ENCODE data around the gene ARID5B. TPM values are rescaled to one million over a fixed set of nuclear protein-coding genes. Genes with fewer than 3 reads are reported as not detected.

The ARID5B gene
- polyA plus RNA-seq, 1 of the 3 experiments (the other 2 are of a cell fraction) = 10.9 TPM

GRCh38 chr10:62021978-62022802 is 120.7 kb downstream of the ARID5B start:
- WGBS (ENCODE audit: low lambda C conversion rate) = 83% methylated on average over 5 of the region's 5 CpGs
- Histone ChIP-seq H3K4me2 (no peak overlapping the region), H3K79me2 (ENCODE audit: insufficient read depth) (peaks cover 15% of the 10 kb centered on the region; the same call in 1 of the 2 replicates), H3K4me1 (ENCODE audit: control insufficient read depth in 1 of 2, insufficient read depth in 2 of 2, low read depth in 1 of 2, low read length in 1 of 2) (peaks cover 9 to 46% of the 10 kb centered on the region in 2 experiments), H3K27ac (ENCODE audit: low read depth in 2 of 2, low read length in 1 of 2) (no peak overlapping the region), H3F3A (replicated peaks; ENCODE audit: insufficient read depth) (peaks cover 15% of the 10 kb centered on the region), H3K27me3 (ENCODE audit: insufficient read depth) (no peaks in the 10 kb centered on the region), H2AFZ (ENCODE audit: low read depth) (no peak overlapping the region), H3K36me3 (replicated peaks in 1 of 2; ENCODE audit: control insufficient read depth in 1 of 2, insufficient read depth in 2 of 2, low read length in 1 of 2) (peaks cover 0 to 8% of the 10 kb centered on the region in 2 experiments), H3K9me2 (no peaks in the 10 kb centered on the region), H3K9me3 (no peaks in the 10 kb centered on the region), H3K9ac (no peak overlapping the region), H3K4me3 (ENCODE audit: low read depth in 2 of 2, low read length in 1 of 2) (no peak overlapping the region), H4K20me1 (ENCODE audit: insufficient read depth) (no peaks in the 10 kb centered on the region)
- POLR2A ChIA-PET = no interaction called here
- no peak for DNase-seq
- CTCF ChIA-PET = interaction anchor here (1.3 to 2.8 kb wide), 2 partner anchors 16 to 17 kb away, joined by 6 to 16 read pairs; no protein-coding TSS in a partner anchor
- no peak for TF ChIP-seq REST (IDR thresholded peaks at IDR 0.05; ENCODE audit: low read depth, low read length)
- TF ChIP-seq ELF1 (IDR thresholded peaks at IDR 0.05) = no peak

GRCh38 chr10:62022830-62023229 is 121.3 kb downstream of the ARID5B start:
- Histone ChIP-seq H3K9me3 (no peaks in the 10 kb centered on the region), H3F3A (replicated peaks; ENCODE audit: insufficient read depth) (peaks cover 15% of the 10 kb centered on the region), H3K27ac (ENCODE audit: low read depth in 2 of 2, low read length in 1 of 2) (no peak overlapping the region), H2AFZ (ENCODE audit: low read depth) (no peak overlapping the region), H3K4me3 (ENCODE audit: low read depth in 2 of 2, low read length in 1 of 2) (no peak overlapping the region), H3K79me2 (ENCODE audit: insufficient read depth) (peaks cover 13% of the 10 kb centered on the region; the same call in 1 of the 2 replicates), H3K9ac (no peak overlapping the region), H3K27me3 (ENCODE audit: insufficient read depth) (no peaks in the 10 kb centered on the region), H3K9me2 (no peaks in the 10 kb centered on the region), H3K36me3 (replicated peaks in 1 of 2; ENCODE audit: control insufficient read depth in 1 of 2, insufficient read depth in 2 of 2, low read length in 1 of 2) (peaks cover 0 to 8% of the 10 kb centered on the region in 2 experiments), H3K4me1 (ENCODE audit: control insufficient read depth in 1 of 2, insufficient read depth in 2 of 2, low read depth in 1 of 2, low read length in 1 of 2) (peaks cover 7 to 46% of the 10 kb centered on the region in 2 experiments), H4K20me1 (ENCODE audit: insufficient read depth) (no peaks in the 10 kb centered on the region), H3K4me2 (no peak overlapping the region)
- TF ChIP-seq POLR2AphosphoS5 (IDR thresholded peaks at IDR 0.05; ENCODE audit: low read depth, low read length) = no peak
- TF ChIP-seq MEF2A (IDR thresholded peaks at IDR 0.05; ENCODE audit: borderline replicate concordance, low read depth) = no peak
- TF ChIP-seq RFX5 (IDR thresholded peaks at IDR 0.05; ENCODE audit: low read length) = no peak
- no peak for TF ChIP-seq TCF12 (IDR thresholded peaks at IDR 0.05)
- no peak for TF ChIP-seq FOSL2 (IDR thresholded peaks at IDR 0.05; ENCODE audit: borderline replicate concordance, low read depth)
- no peak for TF ChIP-seq NRF1 (IDR thresholded peaks at IDR 0.05; ENCODE audit: low read depth, low read length)
- no peak for TF ChIP-seq USF2 (IDR thresholded peaks at IDR 0.05; ENCODE audit: borderline replicate concordance, low read depth, low read length)
- TF ChIP-seq REST (IDR thresholded peaks at IDR 0.05; ENCODE audit: low read depth, low read length) = no peak
- DNase-seq = no peak
- ChIA-PET POLR2A (no interaction called here), CTCF (interaction anchor here (1.3 kb wide), 1 partner anchor 16 kb away, joined by 6 read pairs; no protein-coding TSS in a partner anchor)
- 94% methylated on average over 6 of the region's 6 CpGs for WGBS (ENCODE audit: low lambda C conversion rate)
